ENCODE data around the gene ABCA8.
"Not testable (repeated sequence)": the region's sequence is repeated elsewhere in the genome, so short reads cannot be mapped to it uniquely, and the experiment has no call there.

ABCA8 gene

GRCh38 chr17:68830313-68830712, 124.9 kb downstream of the ABCA8 start:
- no peak for TF ChIP-seq CTCF (IDR thresholded peaks at IDR 0.05; ENCODE audit: insufficient read depth, low read depth, low read length, missing control alignments)
- no peak for DNase-seq (ENCODE audit: low read depth)
- H3K4me3 ChIP-seq (ENCODE audit: low read depth, low read length): no peak overlapping the region

DNA sequence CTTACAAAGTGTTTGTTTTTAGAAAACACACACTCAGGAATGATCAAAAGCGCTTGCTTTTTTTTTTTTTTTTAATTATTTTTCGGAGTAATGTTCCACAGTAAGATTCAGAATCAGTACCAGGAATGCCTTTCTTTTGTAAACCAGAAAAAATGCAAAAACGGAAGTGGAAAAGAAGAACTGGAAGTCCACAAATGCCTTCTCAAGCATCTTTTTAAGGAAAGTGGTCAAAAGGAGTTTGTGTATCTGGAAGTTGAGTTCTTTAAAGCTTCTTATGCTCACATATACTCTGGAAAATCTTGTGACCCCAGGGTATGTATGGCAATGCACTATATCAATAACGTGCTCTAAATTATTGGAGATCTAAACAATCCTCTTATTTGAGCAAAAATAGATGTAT, 126.0 kb downstream of the ABCA8 start:
- H3K4me3 ChIP-seq (ENCODE audit: low read depth, low read length): no peak overlapping the region
- DNase-seq (ENCODE audit: low read depth): no peak
- no peak for TF ChIP-seq CTCF (IDR thresholded peaks at IDR 0.05; ENCODE audit: insufficient read depth, low read depth, low read length, missing control alignments)

- no peak for DNase-seq (ENCODE audit: low read depth)
- no peak for TF ChIP-seq CTCF (IDR thresholded peaks at IDR 0.05; ENCODE audit: insufficient read depth, low read depth, low read length, missing control alignments)
- no peak overlapping the region for H3K4me3 ChIP-seq (ENCODE audit: low read depth, low read length)
Measured at GRCh38 chr17:68824707-68825106, 130.5 kb downstream of the ABCA8 start.

DNA sequence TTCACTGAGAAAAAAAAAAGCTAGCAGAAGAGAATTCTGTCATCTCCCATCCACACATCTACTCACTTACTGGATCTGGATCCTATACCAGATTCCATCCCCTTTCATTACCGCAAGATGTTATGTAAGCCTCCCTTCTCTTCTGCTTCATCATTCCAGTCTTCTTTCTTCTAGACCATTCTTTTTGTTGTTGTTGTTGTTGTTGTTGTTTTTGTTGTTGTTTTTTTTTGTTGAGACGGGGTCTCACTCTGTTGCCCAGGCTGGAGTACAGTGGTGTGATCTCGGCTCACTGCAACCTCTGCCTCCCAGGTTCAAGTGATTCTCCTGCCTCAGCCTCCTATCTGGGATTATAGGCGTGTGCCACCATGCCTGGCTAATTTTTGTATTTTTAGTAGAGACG, 131.0 kb downstream of the ABCA8 start:
- not testable (repeated sequence) for DNase-seq (ENCODE audit: low read depth); H3K4me3 ChIP-seq (ENCODE audit: low read depth, low read length)

GRCh38 chr17:68822719-68823289, 132.4 kb downstream of the ABCA8 start:
- TF ChIP-seq CTCF (IDR thresholded peaks at IDR 0.05; ENCODE audit: insufficient read depth, low read depth, low read length, missing control alignments): no peak
- H3K4me3 ChIP-seq (ENCODE audit: low read depth, low read length): no peak overlapping the region
- peak; percentile 16 for DNase-seq (ENCODE audit: low read depth)

DNA sequence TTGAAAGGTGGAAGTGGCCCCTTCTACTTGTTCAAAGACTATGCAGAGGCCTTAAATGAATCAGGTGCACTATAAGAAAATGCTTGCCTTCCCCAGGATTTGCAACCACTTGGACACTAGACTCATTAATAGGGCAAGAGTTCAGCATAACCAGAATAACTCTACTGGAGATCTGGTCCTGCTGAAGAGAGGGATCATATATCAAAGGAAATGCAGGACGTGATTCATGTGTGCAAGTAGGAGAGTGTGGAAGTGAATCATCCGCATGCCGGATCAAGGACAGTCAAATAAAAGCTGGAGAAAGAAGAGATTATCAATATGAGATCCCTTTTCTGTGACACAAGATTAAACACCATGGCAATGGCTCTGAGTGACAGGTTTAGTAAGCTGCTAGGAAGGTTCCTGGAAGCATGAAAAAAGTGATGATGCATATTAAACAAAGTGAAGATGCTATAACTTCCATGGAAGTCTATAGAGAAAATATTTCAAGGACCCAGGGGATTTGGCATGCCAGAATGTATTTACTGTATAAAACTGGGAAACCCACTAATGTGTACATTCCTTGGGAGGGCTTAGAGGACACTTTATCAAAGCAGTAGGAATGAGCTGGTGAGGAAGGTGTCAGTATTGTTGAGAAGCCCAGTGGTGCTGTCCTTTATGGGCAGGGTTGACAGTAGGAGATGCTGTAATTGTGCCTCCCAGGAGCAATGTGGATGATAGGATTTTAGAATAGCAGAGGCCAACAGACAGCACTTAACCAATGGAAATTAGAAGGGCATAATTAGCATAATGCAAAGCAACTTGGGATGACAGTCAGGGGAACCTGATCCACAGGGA, 133.1 kb downstream of the ABCA8 start:
- no peak for DNase-seq (ENCODE audit: low read depth)
- no peak overlapping the region for H3K4me3 ChIP-seq (ENCODE audit: low read depth, low read length)
- no peak for TF ChIP-seq CTCF (IDR thresholded peaks at IDR 0.05; ENCODE audit: insufficient read depth, low read depth, low read length, missing control alignments)

- no peak for DNase-seq (ENCODE audit: low read depth)
- no peak overlapping the region for H3K4me3 ChIP-seq (ENCODE audit: low read depth, low read length)
- no peak for TF ChIP-seq CTCF (IDR thresholded peaks at IDR 0.05; ENCODE audit: insufficient read depth, low read depth, low read length, missing control alignments)
Measured at GRCh38 chr17:68820825-68821481, 134.2 kb downstream of the ABCA8 start.
